ENCODE data around the gene TMTC2.

Gene TMTC2

DNA sequence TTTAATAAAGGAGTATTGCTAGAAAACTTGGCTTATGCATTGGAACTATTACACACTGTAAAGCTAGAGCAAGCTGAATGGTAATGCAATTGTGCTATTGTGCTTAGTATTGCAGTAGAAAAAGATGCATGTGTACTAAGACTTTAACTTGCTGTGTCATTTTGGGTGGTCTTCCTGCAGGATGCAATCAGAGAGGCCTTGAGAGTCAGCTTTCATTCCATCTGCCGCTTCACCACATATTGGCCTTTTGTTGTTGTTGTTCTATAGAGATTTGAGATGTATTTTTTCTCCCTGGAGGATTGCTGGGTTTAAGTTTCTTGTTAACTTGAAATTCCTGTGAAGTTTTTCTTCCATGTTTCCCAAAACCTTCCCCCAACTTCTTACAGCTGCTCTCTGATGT is 449.7 kb downstream of the TMTC2 start:
- Histone ChIP-seq H3K27me3 (replicated peaks) (no peaks in the 10 kb centered on the region), H3K4me3 (ENCODE audit: low read depth, low read length) (no peak overlapping the region), H3K27ac (no peak overlapping the region), H3K36me3 (replicated peaks) (no peaks in the 10 kb centered on the region)
- in situ Hi-C loops (cut with HindIII; ENCODE audit: low pct_ligation_motif_present, low sequenced_read_pairs) = no loop called here
- TF ChIP-seq, protein P1, sequence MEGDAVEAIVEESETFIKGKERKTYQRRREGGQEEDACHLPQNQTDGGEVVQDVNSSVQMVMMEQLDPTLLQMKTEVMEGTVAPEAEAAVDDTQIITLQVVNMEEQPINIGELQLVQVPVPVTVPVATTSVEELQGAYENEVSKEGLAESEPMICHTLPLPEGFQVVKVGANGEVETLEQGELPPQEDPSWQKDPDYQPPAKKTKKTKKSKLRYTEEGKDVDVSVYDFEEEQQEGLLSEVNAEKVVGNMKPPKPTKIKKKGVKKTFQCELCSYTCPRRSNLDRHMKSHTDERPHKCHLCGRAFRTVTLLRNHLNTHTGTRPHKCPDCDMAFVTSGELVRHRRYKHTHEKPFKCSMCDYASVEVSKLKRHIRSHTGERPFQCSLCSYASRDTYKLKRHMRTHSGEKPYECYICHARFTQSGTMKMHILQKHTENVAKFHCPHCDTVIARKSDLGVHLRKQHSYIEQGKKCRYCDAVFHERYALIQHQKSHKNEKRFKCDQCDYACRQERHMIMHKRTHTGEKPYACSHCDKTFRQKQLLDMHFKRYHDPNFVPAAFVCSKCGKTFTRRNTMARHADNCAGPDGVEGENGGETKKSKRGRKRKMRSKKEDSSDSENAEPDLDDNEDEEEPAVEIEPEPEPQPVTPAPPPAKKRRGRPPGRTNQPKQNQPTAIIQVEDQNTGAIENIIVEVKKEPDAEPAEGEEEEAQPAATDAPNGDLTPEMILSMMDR (IDR thresholded peaks at IDR 0.05; ENCODE audit: low read depth, low read length, missing control alignments) = no peak
- no peak for DNase-seq

- TF ChIP-seq, protein P1 (IDR thresholded peaks at IDR 0.05; ENCODE audit: low read depth, low read length, missing control alignments) = no peak
- no peak overlapping the region for H3K27ac ChIP-seq
- H3K4me3 ChIP-seq (ENCODE audit: low read depth, low read length) = no peak overlapping the region
- no peaks in the 10 kb centered on the region for H3K27me3 ChIP-seq (replicated peaks)
- H3K36me3 ChIP-seq (replicated peaks) = no peaks in the 10 kb centered on the region
- in situ Hi-C loops (cut with HindIII; ENCODE audit: low pct_ligation_motif_present, low sequenced_read_pairs) = no loop called here
- DNase-seq = no peak
These were observed 453.4 kb downstream of the TMTC2 start for GRCh38 chr12:83140135-83140534.

DNA sequence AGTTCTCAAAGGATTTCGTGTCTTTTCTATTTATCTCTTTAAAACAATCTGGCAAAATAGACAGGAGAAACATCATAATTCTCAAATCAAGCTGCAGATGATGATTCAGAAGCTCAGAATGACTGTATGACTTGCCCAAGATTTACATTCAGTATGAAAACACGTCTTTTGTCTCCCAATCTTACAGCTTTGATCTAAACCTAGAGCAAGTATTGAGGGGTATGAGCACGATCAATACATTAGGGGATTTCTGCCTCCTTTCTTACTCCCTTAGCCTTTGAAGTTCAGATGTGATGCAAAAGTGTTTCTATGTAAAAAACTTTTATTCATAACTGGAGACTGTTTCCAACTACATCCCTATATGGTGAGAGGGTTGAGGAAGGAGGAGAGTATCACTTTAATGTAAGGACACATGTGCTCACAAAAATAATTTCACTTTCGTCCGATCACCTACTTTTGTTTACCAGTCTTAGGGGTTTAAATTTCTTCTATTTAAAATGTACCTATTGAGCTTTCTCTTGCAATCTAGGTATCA is 454.8 kb downstream of the TMTC2 start:
- H3K27ac ChIP-seq = no peak overlapping the region
- no peak overlapping the region for H3K4me3 ChIP-seq (ENCODE audit: low read depth, low read length)
- no peaks in the 10 kb centered on the region for H3K27me3 ChIP-seq (replicated peaks)
- no peak for DNase-seq
- TF ChIP-seq, protein P1 (IDR thresholded peaks at IDR 0.05; ENCODE audit: low read depth, low read length, missing control alignments) = no peak
- no peaks in the 10 kb centered on the region for H3K36me3 ChIP-seq (replicated peaks)
- in situ Hi-C loops (cut with HindIII; ENCODE audit: low pct_ligation_motif_present, low sequenced_read_pairs) = no loop called here

DNA sequence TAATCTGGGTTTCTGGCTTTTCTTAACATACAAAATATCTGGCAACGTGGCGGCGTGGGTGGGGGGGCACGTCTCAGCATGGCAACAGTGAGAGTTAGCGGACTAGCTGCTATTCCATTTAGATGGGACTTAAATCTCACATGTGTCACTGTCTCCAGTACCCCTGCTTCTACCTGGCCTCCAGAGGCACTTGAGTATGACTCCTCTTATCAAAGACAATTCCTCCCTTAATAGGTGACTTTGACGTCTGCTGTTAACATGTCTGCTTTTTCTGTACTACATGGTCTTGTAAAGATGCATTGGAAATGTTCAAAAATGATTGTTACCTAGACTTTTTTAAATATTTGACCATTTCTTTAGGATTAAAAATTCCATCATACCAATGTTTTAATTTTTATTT is 456.2 kb downstream of the TMTC2 start:
- no peak for DNase-seq
- Histone ChIP-seq H3K4me3 (ENCODE audit: low read depth, low read length) (no peak overlapping the region), H3K27ac (no peak overlapping the region), H3K36me3 (replicated peaks) (no peaks in the 10 kb centered on the region), H3K27me3 (replicated peaks) (no peaks in the 10 kb centered on the region)
- TF ChIP-seq, protein P1 (IDR thresholded peaks at IDR 0.05; ENCODE audit: low read depth, low read length, missing control alignments) = no peak
- in situ Hi-C loops (cut with HindIII; ENCODE audit: low pct_ligation_motif_present, low sequenced_read_pairs) = no loop called here

DNA sequence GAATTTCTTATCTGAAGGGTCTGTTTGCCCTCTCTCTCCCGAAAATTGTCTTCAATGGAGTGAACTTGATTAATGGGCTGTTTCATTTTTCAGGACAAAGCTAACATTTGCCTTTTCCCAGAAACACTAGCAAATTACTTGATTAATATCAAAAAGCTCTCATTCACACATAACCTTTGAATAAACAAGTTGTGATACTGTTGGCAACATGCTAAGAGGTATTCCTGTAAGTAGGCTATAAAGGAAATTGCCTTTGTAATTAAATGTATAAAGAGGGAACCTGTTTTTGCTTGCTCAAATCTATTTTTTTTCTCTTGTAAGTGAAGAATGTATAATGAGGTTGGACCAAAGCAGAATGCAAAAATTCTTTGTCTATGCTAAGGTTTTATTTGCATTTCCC is 457.2 kb downstream of the TMTC2 start:
- no peaks in the 10 kb centered on the region for H3K36me3 ChIP-seq (replicated peaks)
- no peak overlapping the region for H3K4me3 ChIP-seq (ENCODE audit: low read depth, low read length)
- H3K27me3 ChIP-seq (replicated peaks) = no peaks in the 10 kb centered on the region
- no peak for DNase-seq
- TF ChIP-seq, protein P1 (IDR thresholded peaks at IDR 0.05; ENCODE audit: low read depth, low read length, missing control alignments) = no peak
- in situ Hi-C loops (cut with HindIII; ENCODE audit: low pct_ligation_motif_present, low sequenced_read_pairs) = no loop called here
- no peak overlapping the region for H3K27ac ChIP-seq

- Histone ChIP-seq H3K27me3 (replicated peaks) (no peaks in the 10 kb centered on the region), H3K27ac (no peak overlapping the region), H3K4me3 (ENCODE audit: low read depth, low read length) (no peak overlapping the region), H3K36me3 (replicated peaks) (no peaks in the 10 kb centered on the region)
- TF ChIP-seq, protein P1 (IDR thresholded peaks at IDR 0.05; ENCODE audit: low read depth, low read length, missing control alignments) = no peak
- in situ Hi-C loops (cut with HindIII; ENCODE audit: low pct_ligation_motif_present, low sequenced_read_pairs) = no loop called here
- DNase-seq = no peak
These were observed 458.7 kb downstream of the TMTC2 start for GRCh38 chr12:83145325-83145840.
